ENCODE results near the gene PLAGL2. TPM values are rescaled to one million over a fixed set of nuclear protein-coding genes. Genes with fewer than 3 reads are reported as not detected.

PLAGL2 gene
- total RNA-seq, 1 experiment from 2014 or later: 21.4 TPM

GRCh38 chr20:32234135-32234808 is 26.7 kb upstream of the PLAGL2 start:
- Mint-ChIP-seq H3K27ac (no peak overlapping the region), H3K4me3 (no peak overlapping the region), H3K36me3 (peaks cover 43% of the 10 kb centered on the region), H3K9me3 (no peaks in the 10 kb centered on the region), H3K4me1 (0 out of 2 replicates have a peak, but pooled peaks cover 4% of the 10 kb centered on the region), H3K27me3 (ENCODE audit: low read depth) (no peaks in the 10 kb centered on the region)
- TF ChIP-seq E2F4 (CRISPR knock-in tag; IDR thresholded peaks at IDR 0.05; ENCODE audit: borderline replicate concordance, low read depth): no peak
- no peak for TF ChIP-seq CDX4 (CRISPR knock-in tag; IDR thresholded peaks at IDR 0.05; ENCODE audit: borderline replicate concordance)
- TF ChIP-seq ZBTB21 (CRISPR knock-in tag; IDR thresholded peaks at IDR 0.05; ENCODE audit: borderline replicate concordance): no peak
- TF ChIP-seq ATF6 (CRISPR knock-in tag; IDR thresholded peaks at IDR 0.05): no peak
- no peak for TF ChIP-seq ESRRA (CRISPR knock-in tag; IDR thresholded peaks at IDR 0.05; ENCODE audit: borderline replicate concordance)
- no peak for TF ChIP-seq NR2C2 (CRISPR knock-in tag; IDR thresholded peaks at IDR 0.05)
- TF ChIP-seq NR1H2 (CRISPR knock-in tag; IDR thresholded peaks at IDR 0.05): no peak
- POLR2A ChIA-PET: no interaction called here
- ATAC-seq: no peak
- DNase-seq (ENCODE audit: low spot score): no peak
- CTCF ChIA-PET: no interaction called here

- no peak for DNase-seq (ENCODE audit: low spot score)
- Mint-ChIP-seq H3K27ac (no peak overlapping the region), H3K9me3 (no peaks in the 10 kb centered on the region), H3K4me1 (no peaks in the 10 kb centered on the region), H3K27me3 (ENCODE audit: low read depth) (no peaks in the 10 kb centered on the region), H3K36me3 (peaks cover 53% of the 10 kb centered on the region), H3K4me3 (no peak overlapping the region)
- TF ChIP-seq ZNF512 (CRISPR knock-in tag; IDR thresholded peaks at IDR 0.05; ENCODE audit: borderline replicate concordance) (no peak), ARID4B (CRISPR knock-in tag; IDR thresholded peaks at IDR 0.05; ENCODE audit: borderline replicate concordance) (no peak), FOXP1 (CRISPR knock-in tag; IDR thresholded peaks at IDR 0.05; ENCODE audit: borderline replicate concordance) (no peak), FOXP4 (CRISPR knock-in tag; IDR thresholded peaks at IDR 0.05) (no peak), ZNF317 (CRISPR knock-in tag; IDR thresholded peaks at IDR 0.05; ENCODE audit: borderline replicate concordance, low read depth) (no peak), NFATC4 (CRISPR knock-in tag; IDR thresholded peaks at IDR 0.05) (no peak), ZNF396 (CRISPR knock-in tag; IDR thresholded peaks at IDR 0.05; ENCODE audit: borderline replicate concordance) (no peak), TEAD1 (CRISPR knock-in tag; IDR thresholded peaks at IDR 0.05) (no peak), GRHL2 (CRISPR knock-in tag; IDR thresholded peaks at IDR 0.05; ENCODE audit: insufficient replicate concordance, severe bottlenecking) (no peak), ZNF138 (CRISPR knock-in tag; conservative IDR thresholded peaks at IDR 0.05) (no peak), ZNF263 (CRISPR knock-in tag; IDR thresholded peaks at IDR 0.05; ENCODE audit: low read depth) (no peak)
- no peak for ATAC-seq
- ChIA-PET CTCF (no interaction called here), POLR2A (no interaction called here)
Observed at GRCh38 chr20:32233286-32233685, 25.7 kb upstream of the PLAGL2 start.
